HG03521 (cell line): ENCODE data around the gene TAB2.

Source experiments
- ATAC-seq: cut with Tn5 transposase; IDR thresholded peaks from one replicate; pipeline ENCODE4 v1.9.1; 2021; ENCODE audit warnings: mild to moderate bottlenecking, moderate library complexity; ENCODE audit not compliant: unreplicated experiment

The TAB2 gene

GRCh38 chr6:149405823-149406765 lies 88.6 kb downstream of the TAB2 start:
- ATAC-seq: no peak

- ATAC-seq: no peak
Measured at GRCh38 chr6:149409617-149410016, 92.1 kb downstream of the TAB2 start.

GRCh38 chr6:149410557-149410956 lies 93.0 kb downstream of the TAB2 start:
- ATAC-seq: no peak

- no peak for ATAC-seq
Measured at GRCh38 chr6:149414009-149414408, 96.5 kb downstream of the TAB2 start.

GRCh38 chr6:149414821-149415220 lies 97.3 kb downstream of the TAB2 start:
- no peak for ATAC-seq

DNA sequence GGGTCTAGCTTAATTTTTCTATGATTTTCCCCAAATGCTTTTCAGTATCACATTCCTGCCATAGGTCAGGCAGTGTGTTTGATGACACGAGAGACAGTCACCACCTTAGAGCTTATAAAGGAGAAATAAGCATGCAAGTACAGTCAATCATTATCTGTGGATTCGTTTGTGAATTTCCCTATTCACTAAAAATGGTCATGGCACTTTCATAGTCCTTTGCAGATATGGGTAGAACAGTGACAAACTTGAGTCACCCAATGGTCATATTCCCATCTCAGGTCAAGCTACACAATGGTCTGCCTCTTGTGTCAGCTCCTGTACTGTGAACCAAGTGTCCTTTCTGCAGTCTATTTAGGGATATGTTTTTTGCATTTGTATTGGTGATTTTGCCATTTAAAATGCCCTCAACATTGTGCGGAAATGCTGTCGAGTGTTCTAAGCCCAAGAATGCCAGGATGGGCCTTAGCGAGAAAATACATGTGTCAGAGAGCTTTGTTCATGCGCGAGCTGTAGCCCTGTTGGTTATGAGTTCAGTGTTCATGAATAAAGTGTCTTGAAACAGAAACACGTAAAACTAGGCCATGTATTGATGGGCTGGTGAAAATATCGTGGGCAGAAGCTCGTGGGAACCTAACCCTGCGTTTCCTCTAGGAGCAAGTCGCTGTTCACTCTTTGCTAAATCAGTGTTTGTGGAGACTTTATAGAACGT lies 102.3 kb downstream of the TAB2 start:
- no peak for ATAC-seq

DNA sequence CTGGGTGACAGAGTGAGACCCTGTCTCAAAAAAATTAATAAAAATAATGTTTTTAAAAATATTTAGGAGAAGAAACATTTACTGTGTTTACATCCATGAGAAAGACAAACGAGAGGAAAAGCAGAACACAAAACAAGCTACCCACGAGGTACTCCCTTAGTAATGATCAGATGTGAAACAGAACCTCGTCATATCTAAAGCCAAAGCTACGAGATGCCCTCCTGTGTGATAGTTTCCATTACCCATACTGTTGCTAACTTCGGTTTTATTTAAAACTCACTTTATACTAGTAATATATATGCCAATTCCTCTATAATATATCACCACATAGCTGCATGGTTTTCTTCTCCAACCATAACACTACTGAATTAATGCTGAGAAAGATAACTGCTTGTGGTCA lies 103.6 kb downstream of the TAB2 start:
- ATAC-seq: no peak

- ATAC-seq: no peak
Measured at GRCh38 chr6:149422581-149422980, 105.1 kb downstream of the TAB2 start.

DNA sequence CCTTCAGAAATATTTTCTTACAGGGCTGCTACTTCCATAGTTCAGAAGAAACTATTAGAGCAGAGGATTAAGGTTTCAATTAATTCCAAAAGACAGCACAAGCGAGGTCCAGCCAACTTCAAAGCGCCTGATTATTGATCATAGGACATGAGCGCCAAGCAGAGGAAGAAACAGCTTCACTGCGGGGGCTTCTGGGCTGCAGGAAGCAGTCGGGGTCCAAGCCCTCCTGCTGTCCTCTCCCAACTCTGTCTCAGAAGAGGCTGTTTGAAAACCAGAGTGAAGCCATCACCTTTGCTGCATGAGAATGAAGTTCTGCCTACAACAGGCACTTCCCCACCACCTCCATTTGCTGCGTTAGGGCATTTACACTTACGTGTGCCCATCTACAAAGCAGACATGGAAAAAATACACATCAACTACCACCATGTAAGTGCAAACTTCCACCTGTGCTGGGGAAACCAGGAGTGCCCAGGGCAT lies 106.5 kb downstream of the TAB2 start:
- ATAC-seq: no peak

DNA sequence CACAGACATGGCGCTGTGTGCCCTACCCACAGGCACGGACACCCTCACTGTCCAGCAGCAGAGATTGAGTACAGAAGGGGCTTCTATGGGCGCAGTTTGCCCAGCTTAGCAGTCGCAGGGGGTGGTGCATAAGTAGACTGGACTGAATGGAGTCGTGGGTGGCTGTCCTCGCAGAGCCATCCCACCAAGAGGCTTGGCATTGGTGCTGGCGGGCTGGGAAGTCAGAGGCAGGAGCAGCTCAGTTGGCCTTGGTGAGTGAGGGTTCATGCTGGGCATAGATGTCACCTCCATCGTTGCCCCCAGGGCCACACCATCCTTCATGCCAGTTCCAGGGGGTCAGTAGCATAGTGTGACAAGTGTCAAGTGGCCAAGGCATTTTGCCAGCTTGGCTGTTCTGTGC lies 107.7 kb downstream of the TAB2 start:
- no peak for ATAC-seq

DNA sequence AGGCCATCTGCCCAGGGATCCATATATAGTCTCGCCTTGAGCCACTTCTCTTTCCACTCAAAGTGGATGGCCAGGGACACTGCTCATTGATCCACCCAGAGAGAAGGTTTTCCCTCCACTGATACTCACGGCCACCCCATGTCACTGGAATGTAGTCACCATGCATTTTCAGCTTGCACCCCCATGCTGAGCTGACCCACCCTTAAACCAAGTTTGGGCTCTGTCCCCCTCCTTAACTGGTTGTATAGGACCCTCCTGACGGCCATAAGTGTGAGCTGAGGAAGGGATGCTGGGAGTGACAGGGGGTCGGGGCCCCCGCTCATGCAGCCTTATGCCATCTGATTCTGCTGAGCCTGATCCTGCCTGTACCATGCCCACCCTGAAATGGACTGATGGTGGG lies 108.2 kb downstream of the TAB2 start:
- ATAC-seq: no peak

- ATAC-seq: no peak
Measured at GRCh38 chr6:149428606-149429005, 111.1 kb downstream of the TAB2 start.

DNA sequence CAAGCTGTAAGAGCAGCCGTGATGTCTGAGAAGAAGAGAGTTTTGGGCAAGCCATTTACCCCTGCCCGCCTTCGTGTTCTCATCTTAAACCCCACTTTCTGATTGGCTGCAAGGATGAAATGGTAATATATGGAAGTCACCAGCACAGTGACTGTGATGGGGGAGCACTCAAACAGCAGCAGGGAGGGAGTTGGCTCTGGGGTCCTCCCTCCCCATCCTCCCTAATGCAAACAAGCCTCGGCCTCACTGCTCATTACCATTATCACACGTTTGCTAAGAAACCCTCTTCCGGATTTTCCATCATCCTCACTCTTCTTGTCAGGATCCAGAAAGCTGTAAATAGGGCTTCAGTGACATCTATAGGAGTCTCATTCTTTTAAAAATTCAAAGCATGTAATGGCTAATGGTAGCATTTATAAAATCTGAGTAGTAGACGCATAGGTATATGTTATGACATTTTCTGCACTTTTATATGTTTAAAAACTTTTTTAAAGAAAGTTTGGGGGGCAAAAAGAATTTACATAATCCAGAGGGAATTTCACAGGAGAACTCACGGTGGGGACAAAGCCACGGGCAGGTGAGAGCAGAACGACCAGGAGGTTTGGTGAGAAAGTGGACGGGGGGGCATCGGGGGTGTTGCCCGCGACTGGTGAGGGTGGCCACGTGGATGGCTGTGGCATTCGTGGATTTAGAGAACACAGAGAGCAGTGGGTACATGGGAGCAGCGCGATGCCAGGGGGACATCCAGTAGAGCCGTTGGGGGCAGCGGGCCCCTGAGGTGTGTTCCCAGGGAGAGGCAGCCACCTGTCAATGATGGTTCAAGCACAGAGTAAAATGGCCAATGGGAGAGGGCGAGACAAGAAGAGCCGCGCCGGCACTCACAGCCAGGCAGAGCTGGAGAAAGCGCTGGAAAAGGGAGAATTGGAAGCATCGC lies 112.2 kb downstream of the TAB2 start:
- no peak for ATAC-seq

GRCh38 chr6:149431905-149432775 lies 114.6 kb downstream of the TAB2 start:
- ATAC-seq: peak; percentile 85

DNA sequence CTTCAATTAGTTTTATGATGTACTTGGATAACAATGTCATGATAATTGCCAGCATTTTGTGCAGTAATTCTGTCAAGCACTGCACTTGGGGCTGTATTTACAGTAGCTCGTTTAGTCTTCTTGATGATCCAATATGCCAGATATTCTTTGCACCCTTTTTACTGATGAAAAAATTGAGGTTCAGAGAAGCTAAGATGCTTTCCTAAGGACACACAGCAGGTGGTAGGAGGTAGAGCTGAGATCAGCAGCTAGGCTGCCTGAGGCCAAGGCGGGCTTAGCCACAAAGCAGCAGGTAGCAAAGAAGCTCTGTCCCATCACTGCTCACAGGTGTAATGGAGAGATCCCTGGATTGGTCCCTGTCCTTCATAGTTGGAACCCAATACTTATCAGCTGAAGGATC lies 115.9 kb downstream of the TAB2 start:
- no peak for ATAC-seq

- ATAC-seq: no peak
Measured at GRCh38 chr6:149433881-149434280, 116.4 kb downstream of the TAB2 start.

DNA sequence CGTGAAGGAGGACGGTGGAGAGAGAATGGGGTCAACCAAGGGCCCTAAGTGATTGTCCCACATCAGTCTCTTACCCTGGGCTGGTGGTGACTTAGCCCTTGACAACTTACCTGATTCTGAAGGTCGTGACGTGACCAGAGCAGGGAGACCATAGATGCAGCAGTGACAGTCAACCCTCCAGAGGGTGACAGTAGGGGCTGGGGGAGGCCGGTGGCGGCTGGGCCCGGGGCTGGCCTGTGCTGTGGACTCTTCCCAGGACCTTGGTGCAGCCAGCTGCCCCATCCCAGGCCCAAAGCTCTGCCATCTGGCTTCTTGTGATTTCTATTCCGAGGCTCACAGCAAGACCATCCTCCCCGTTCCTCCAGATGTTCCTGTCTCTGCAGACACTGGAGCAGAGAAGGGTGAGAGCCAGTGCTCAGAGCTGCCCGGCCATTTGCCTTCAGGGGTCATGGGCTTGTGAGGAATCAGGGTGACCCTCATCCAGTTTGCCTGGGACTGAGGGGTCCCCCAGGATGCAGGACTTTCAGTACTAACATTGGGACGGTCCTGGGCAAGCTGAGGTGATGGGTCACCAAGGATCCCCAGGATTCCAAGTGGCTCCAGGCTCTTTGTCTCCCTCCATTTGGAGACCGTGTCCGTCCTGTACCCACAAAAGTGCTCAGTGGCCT lies 118.5 kb downstream of the TAB2 start:
- no peak for ATAC-seq

- no peak for ATAC-seq
Measured at GRCh38 chr6:149436647-149437046, 119.1 kb downstream of the TAB2 start.

- ATAC-seq: no peak
Measured at GRCh38 chr6:149437212-149437611, 119.7 kb downstream of the TAB2 start.
